Smooth muscle cell (in vitro differentiated cells): Measurements from ENCODE around the gene PARP12. TPM values are rescaled to one million over a fixed set of nuclear protein-coding genes. Genes with fewer than 3 reads are reported as not detected.

ENCODE experiments used
- DNase-seq: peaks from one replicate; lab custom pipeline; 2025; ENCODE audit not compliant: unreplicated experiment; lab: John Stamatoyannopoulos, UW
- H2AFZ ChIP-seq: fragments of 200-600 bp; sonication (generic); 2 replicates; pipeline ENCODE4 v1.6.0; 2016; ENCODE audit warnings: antibody characterized with exemption, low read depth, mild to moderate bottlenecking
- H3F3A ChIP-seq: fragments of 200-600 bp; sonication (generic); 2 replicates; pipeline ENCODE4 v1.6.0; 2017; ENCODE audit warnings: antibody characterized with exemption, low read depth
- H3K27ac ChIP-seq: fragments of 200-600 bp; sonication (generic); 2 replicates; pipeline ENCODE4 v1.5.1; 2016; ENCODE audit warnings: low read depth, mild to moderate bottlenecking
- H3K27me3 ChIP-seq: fragments of 200-600 bp; sonication (generic); 2 replicates; pipeline ENCODE4 v1.6.1; 2016; ENCODE audit warnings: low read depth, mild to moderate bottlenecking
- H3K36me3 ChIP-seq: fragments of 200-600 bp; sonication (generic); 2 replicates; pipeline ENCODE4 v1.5.1; 2016; ENCODE audit warnings: low read depth
- H3K4me1 ChIP-seq: fragments of 200-600 bp; sonication (generic); 2 replicates; pipeline ENCODE4 v1.5.1; 2016; ENCODE audit warnings: low read depth
- H3K4me2 ChIP-seq: fragments of 200-600 bp; sonication (generic); 2 replicates; pipeline ENCODE4 v1.6.0; 2016; ENCODE audit warnings: mild to moderate bottlenecking
- H3K4me3 ChIP-seq: fragments of 200-600 bp; sonication (generic); 2 replicates; pipeline ENCODE4 v1.5.1; 2016; ENCODE audit warnings: mild to moderate bottlenecking
- H3K79me2 ChIP-seq: fragments of 200-600 bp; sonication (generic); 2 replicates; pipeline ENCODE4 v1.6.0; 2016; ENCODE audit warnings: low read depth, mild to moderate bottlenecking
- H3K9ac ChIP-seq: fragments of 200-600 bp; sonication (generic); 2 replicates; pipeline ENCODE4 v1.6.0; 2016; ENCODE audit warnings: low read depth
- H3K9me3 ChIP-seq: fragments of 200-600 bp; sonication (generic); replicated peaks from 2 replicates; pipeline ENCODE4 v1.5.1; 2016; ENCODE audit warnings: low read depth
- H4K20me1 ChIP-seq: fragments of 200-600 bp; sonication (generic); 2 replicates; pipeline ENCODE4 v1.6.0; 2016; ENCODE audit warnings: low read depth
- CTCF ChIP-seq: fragments of 200-600 bp; sonication (generic); IDR thresholded peaks from 2 replicates; pipeline ENCODE4 v1.5.1; 2017; ENCODE audit warnings: borderline replicate concordance, mild to moderate bottlenecking, antibody characterized with exemption; ENCODE audit not compliant: insufficient read depth, poor library complexity, severe bottlenecking
- WGBS: methylation state at CpG from one replicate; pipeline ENCODE4 v1.1.7; 2016; ENCODE audit warnings: low lambda C conversion rate; 5-methylcytosine and 5-hydroxymethylcytosine counted together
- polyA plus RNA-seq: library from polyadenylated mRNA; unstranded; fragments of >200 nt; fragmentation: Nextera tagmentation; extraction: Ambion mirVana; gene quantifications from 2 replicates; pipeline ENCODE4 v1.2.1, GENCODE V29; 2016
- small RNA-seq: library from RNA; depleted of rRNA; stranded (forward); fragments of <200 nt; gene quantifications from one replicate; pipeline ENCODE3, GENCODE V24; 2014
- total RNA-seq: library from RNA; depleted of rRNA; stranded (reverse); fragments of >200 nt; gene quantifications from 2 replicates; pipeline ENCODE4 v1.2.3, GENCODE V29; 2014

Gene PARP12
- total and polyA plus RNA-seq, 2 experiments from 2014 or later = 1.4 to 2.4 TPM

GRCh38 chr7:139976055-139976837, 86.5 kb downstream of the PARP12 start:
- no peak overlapping the region for H3K9ac ChIP-seq
- DNase-seq = no peak

DNA sequence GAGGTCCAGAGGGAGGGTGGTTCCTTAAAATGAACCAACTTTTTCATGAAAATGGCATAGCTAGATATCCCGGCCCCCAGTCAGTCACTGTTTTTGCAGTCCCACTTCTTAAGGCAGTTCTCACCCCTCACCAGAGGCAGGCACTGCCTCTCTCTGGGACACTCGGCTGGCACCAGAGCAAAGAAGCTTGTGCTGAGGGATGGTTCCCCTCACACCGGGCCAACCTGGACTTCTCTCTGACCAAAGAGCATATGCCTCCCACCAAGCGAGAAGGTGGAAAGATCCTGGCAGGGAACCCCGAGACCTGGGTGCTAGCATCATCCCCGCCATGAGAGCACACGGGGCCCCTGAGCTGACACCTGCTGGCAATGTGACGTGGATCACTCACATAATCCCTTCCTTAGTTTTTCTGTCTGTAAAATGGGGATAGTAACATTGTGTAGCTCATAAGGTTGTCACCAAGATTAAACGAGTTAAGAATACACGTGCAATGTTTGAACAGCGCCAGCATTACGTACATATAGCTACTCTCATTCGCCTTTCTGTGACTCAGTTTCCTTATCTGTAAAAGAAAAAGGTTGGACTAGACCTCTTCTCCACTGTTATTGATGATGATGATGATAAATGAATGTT, 88.5 kb downstream of the PARP12 start:
- no peak for TF ChIP-seq CTCF
- H4K20me1 ChIP-seq = no peaks in the 10 kb centered on the region
- H3K9me3 ChIP-seq = no peaks in the 10 kb centered on the region
- H3F3A ChIP-seq = no peaks in the 10 kb centered on the region
- no peak overlapping the region for H3K4me3 ChIP-seq
- no peaks in the 10 kb centered on the region for H3K79me2 ChIP-seq
- no peak overlapping the region for H3K9ac ChIP-seq
- H3K4me1 ChIP-seq = no peaks in the 10 kb centered on the region
- no peak overlapping the region for H3K27ac ChIP-seq
- no peak overlapping the region for H3K4me2 ChIP-seq
- DNase-seq = no peak
- WGBS = 95% methylated on average over 13 of the region's 13 CpGs
- H3K27me3 ChIP-seq = peaks cover 9% of the 10 kb centered on the region
- H2AFZ ChIP-seq = no peak overlapping the region
- H3K36me3 ChIP-seq = no peaks in the 10 kb centered on the region

More at GRCh38 chr7:139976055-139976837, 86.5 kb downstream of the PARP12 start:
- Histone ChIP-seq H3F3A (no peaks in the 10 kb centered on the region), H3K9me3 (no peaks in the 10 kb centered on the region), H3K79me2 (no peaks in the 10 kb centered on the region), H3K4me3 (no peak overlapping the region), H4K20me1 (no peaks in the 10 kb centered on the region), H2AFZ (no peak overlapping the region), H3K4me1 (no peaks in the 10 kb centered on the region), H3K27ac (no peak overlapping the region), H3K4me2 (no peak overlapping the region), H3K36me3 (no peaks in the 10 kb centered on the region), H3K27me3 (peaks cover 9% of the 10 kb centered on the region)
- TF ChIP-seq CTCF = no peak
- 83% methylated on average over 11 of the region's 11 CpGs for WGBS

Small RNAs within 50 kb of the gene (small RNA-seq; reads per million reads assigned to genes)
- not detected for gene RF00019

Other genes starting within 250 kb of the PARP12 start
- not detected in 2 replicates for gene TBXAS1, start 233.7 kb downstream of the PARP12 start, total RNA-seq
- gene TBXAS1, start 233.7 kb downstream of the PARP12 start, polyA plus RNA-seq = 0.27 and 0.51 TPM in 2 replicates
- gene KDM7A, start 114.0 kb upstream of the PARP12 start, total RNA-seq = 6.1 and 17.3 TPM in 2 replicates
- 0.63 and 0.88 TPM in 2 replicates for gene KDM7A, start 114.0 kb upstream of the PARP12 start, polyA plus RNA-seq